GM12874 (cell line): ENCODE data around the gene NANS.

Source experiments
- TF ChIP-seq, protein P1 (sequence below): IDR thresholded peaks from 2 replicates; pipeline ENCODE4 v1.5.1; 2011; ENCODE audit warnings: low read depth, mild to moderate bottlenecking, control low read depth, low read length, moderate library complexity; ENCODE audit not compliant: insufficient read depth

NANS gene, protein sequence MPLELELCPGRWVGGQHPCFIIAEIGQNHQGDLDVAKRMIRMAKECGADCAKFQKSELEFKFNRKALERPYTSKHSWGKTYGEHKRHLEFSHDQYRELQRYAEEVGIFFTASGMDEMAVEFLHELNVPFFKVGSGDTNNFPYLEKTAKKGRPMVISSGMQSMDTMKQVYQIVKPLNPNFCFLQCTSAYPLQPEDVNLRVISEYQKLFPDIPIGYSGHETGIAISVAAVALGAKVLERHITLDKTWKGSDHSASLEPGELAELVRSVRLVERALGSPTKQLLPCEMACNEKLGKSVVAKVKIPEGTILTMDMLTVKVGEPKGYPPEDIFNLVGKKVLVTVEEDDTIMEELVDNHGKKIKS

DNA sequence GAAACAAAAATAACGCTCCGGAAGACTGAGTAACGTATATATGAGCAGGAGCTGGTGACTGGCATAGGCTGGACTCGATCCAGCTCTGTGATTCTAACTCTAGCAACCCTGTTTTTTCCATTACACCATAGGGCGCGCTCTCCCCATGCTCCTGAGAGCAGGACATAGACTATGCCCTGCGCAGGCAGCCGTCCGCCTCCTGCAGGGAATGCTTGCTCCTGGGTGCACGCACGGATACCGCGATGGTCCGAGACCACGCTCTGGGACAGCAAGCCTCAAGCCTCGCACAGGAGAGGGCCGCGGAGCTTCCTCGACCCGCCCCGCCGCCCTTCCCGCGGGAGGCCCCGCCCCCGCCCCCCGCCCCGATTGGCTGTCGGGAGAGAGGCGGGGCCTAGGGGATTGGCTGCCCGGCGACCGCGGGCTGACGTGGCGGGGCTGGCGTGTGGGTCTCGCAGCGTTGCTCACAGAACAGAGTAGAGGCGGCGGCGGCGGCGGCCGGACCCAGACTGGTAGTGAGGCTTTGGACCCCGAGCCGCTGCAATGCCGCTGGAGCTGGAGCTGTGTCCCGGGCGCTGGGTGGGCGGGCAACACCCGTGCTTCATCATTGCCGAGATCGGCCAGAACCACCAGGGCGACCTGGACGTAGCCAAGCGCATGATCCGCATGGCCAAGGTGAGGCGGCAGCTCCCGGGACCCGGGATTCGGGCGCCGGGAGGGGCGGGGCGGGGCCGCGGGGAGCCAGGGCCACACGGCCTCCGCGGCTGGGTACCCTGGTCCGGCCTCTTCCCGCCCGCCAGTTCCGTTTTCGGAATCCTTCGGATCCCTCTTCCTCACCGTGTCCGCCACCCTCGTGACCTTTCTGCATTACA, at the start of gene NANS:
Gene NANS (plus strand): TSS at position 464 of the 869 bp plus-strand sequence. CDS start 77 bp downstream, at position 541.
- TF ChIP-seq, protein P1, sequence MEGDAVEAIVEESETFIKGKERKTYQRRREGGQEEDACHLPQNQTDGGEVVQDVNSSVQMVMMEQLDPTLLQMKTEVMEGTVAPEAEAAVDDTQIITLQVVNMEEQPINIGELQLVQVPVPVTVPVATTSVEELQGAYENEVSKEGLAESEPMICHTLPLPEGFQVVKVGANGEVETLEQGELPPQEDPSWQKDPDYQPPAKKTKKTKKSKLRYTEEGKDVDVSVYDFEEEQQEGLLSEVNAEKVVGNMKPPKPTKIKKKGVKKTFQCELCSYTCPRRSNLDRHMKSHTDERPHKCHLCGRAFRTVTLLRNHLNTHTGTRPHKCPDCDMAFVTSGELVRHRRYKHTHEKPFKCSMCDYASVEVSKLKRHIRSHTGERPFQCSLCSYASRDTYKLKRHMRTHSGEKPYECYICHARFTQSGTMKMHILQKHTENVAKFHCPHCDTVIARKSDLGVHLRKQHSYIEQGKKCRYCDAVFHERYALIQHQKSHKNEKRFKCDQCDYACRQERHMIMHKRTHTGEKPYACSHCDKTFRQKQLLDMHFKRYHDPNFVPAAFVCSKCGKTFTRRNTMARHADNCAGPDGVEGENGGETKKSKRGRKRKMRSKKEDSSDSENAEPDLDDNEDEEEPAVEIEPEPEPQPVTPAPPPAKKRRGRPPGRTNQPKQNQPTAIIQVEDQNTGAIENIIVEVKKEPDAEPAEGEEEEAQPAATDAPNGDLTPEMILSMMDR: no peak

DNA sequence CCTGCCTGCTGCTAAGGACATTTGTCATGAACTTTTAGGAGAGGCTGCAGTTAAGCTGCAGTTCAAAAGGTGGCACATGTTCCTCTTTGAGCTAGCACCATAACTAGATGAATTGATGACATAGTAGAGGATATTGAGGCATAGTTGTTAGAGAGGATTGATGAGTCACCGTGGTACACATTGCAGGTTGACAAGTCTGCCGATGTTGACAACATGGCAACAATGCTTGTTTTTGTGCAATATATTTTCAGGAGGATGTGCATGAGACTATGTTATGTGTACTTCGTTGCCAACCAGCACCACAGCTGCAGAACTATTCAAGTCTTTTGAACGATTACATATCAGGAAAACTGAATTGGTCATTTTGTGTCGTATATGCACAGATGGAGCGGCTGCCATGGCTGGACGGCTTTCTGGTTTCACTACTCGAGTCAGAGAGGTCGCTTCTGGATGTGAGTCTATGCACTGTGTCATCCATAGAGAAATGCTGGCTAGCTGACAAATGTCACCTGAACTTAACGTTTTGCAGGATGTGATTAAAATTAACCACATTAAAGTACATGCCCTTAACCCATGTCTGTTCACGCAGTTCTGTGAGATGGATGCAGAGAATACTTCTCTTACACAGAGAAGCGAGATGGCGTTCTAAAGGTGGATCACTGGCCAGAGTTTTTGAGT, 49.1 kb upstream of the NANS start:
- TF ChIP-seq, protein P1: no peak

DNA sequence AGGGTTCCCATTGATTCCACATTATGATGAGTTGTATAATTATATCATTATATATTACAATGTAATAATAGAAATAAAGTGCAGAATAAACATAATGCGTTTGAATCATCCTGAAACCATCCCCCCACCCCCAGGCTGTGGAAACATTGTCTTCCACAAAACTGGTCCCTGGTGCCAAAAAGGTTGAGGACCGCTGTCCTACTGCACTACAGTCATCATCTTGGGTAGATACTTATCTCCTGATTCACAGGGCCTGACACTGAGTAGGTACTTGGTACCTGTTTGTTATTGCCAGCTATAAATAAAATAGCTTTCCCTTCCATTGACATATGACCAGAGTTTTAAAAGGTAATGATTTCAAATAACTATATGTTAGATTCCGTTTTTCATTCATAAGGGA, 47.8 kb upstream of the NANS start:
- TF ChIP-seq, protein P1: no peak

DNA sequence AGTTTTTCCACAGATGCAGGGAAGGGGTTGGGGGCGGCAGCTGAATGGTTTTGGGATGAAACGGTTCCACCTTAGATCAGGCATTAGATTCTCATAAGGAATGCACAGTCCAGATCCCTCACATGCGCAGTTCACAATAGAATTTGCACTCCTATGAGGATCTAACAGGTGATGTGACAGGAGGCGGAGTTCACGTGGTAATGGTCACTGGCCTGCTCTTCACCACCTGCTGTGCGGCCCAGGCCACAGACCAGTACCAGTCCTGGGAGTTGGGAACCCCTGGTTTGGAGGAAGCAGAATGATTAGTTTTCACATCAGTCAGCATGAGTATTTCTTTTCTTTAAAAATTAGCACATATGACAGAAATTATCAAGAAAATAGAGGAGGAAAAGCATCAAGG, 47.1 kb upstream of the NANS start:
- TF ChIP-seq, protein P1: no peak

DNA sequence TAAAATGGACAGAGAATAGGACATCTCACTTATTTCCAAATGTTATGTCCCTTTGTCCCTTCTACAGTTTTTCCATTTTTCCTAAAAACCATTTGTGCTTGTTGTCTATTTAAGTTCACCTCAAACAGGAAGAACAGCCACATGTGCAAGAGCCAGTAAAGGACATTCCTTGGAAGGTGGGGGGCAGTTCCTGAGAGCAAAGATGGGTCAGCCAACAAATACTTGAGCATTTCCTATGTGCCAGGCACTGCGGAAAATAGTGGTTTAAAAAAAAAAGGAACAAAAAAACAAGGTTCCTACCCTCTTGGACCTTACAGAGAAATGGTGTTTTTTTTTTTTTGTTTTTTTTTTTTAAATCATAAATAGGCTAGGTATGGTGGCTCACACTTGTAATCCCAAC, 46.6 kb upstream of the NANS start:
- TF ChIP-seq, protein P1: no peak

DNA sequence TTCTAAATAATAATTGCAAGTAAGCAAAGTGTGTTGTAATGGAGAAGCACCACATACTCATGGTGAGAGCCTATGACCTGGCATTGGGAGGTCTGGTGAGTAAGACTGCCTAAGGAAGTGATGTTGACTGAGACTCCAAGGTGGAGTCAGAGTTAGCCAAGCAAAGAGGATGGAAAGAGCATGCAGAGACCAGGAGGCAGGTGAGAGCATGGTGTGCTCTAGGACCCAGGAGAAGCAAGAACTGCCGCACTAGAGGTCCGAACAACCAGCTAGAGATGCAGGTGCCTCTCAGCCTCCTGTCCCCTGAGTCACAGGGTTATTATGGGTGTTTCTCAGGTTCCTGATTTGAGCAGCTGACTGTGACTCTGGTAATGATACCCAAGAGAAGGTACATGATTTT, 46.1 kb upstream of the NANS start:
- TF ChIP-seq, protein P1: no peak

DNA sequence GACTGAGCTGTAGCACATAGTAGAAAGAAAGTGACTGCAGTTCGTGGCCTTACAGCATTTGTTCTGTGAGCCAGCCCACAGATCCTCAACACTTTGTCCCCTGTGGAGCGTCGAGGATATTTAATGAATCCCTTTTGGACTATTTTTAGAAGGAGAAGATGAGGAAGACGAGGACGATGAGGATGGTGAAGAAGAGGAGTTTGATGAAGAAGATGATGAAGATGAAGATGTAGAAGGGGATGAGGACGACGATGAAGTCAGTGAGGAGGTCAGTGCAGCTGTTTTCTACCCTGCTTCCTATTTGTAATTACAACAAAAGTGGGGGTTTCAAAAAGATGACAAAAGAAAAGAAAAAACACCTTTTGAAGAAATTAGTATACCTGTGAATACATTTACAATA, 45.4 kb upstream of the NANS start:
- TF ChIP-seq, protein P1: no peak
